ENCODE data around the gene ARHGEF18. TPM values are rescaled to one million over a fixed set of nuclear protein-coding genes. Genes with fewer than 3 reads are reported as not detected.

Gene ARHGEF18
- total RNA-seq, 2 experiments from 2014 or later, result 34.0 to 40.5 TPM

DNA sequence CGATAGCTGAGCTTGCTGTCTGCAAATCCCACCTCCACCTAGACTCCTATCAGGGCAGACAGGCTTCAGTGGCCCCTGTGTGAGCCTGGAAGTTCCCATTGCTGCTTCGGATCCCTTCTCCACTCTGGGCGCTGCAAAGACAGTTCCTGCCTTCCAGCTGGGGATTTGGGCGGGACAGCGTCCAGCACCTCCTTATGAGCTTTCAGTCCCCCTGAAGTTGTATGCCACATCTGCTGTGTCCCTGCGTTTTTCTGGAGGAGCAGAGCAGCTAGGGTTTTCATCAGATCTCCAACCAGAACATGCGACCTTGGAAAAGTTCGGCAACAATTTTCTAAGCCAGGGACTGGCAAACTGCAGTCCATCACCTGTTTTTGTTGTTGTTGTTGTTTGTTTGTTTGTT, 38.0 kb downstream of the ARHGEF18 start:
- H3K27me3 Mint-ChIP-seq (ENCODE audit: low read depth), result no peaks in the 10 kb centered on the region
- ATAC-seq (no peak), DNase-seq (no peak)
- CTCF ChIA-PET, result interaction anchor here (0.8 to 1.6 kb wide), 5 partner anchors 11 to 284 kb away, joined by 3 to 8 read pairs (median 4); partner anchors contain the start of gene ARHGEF18
- no peaks in the 10 kb centered on the region for H3K4me1 Mint-ChIP-seq (ENCODE audit: low read depth)
- H3K36me3 Mint-ChIP-seq (ENCODE audit: low read depth), result peaks cover 17% of the 10 kb centered on the region
- POLR2A ChIA-PET, result no interaction called here
- no peaks in the 10 kb centered on the region for H3K9me3 Mint-ChIP-seq (ENCODE audit: insufficient read depth)
- H3K27ac Mint-ChIP-seq, result no peak overlapping the region
- no peak overlapping the region for H3K4me3 Mint-ChIP-seq

GRCh38 chr19:7391218-7391670, 42.5 kb downstream of the ARHGEF18 start:
- peaks cover 9% of the 10 kb centered on the region for H3K4me1 Mint-ChIP-seq (ENCODE audit: low read depth)
- ChIA-PET CTCF (no interaction called here), POLR2A (no interaction called here)
- H3K27me3 Mint-ChIP-seq (ENCODE audit: low read depth), result no peaks in the 10 kb centered on the region
- no peak for ATAC-seq
- DNase-seq, result no peak
- peaks cover 16% of the 10 kb centered on the region for H3K36me3 Mint-ChIP-seq (ENCODE audit: low read depth)
- no peak overlapping the region for H3K27ac Mint-ChIP-seq
- no peaks in the 10 kb centered on the region for H3K9me3 Mint-ChIP-seq (ENCODE audit: insufficient read depth)
- no peak overlapping the region for H3K4me3 Mint-ChIP-seq

DNA sequence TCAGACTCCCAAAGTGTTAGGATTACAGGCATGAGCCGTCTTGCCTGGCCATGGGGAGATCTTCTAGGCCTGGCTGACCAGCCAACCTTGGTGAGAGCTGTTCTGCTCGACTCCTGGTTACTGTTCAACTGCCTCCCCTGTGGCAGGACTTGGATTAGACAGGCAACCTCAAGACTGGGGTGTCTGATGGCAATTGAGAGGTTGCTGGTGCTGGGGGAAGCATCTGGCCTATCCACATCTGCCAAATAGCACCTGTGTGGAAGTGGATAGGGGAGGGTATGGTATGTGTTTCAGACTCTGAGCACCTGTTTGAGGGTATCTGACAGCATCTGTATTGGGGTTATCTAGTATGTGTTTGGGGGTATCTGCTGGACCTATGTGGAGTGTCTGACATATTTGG, 44.7 kb downstream of the ARHGEF18 start:
- POLR2A ChIA-PET, result no interaction called here
- Mint-ChIP-seq H3K27me3 (ENCODE audit: low read depth) (no peaks in the 10 kb centered on the region), H3K36me3 (ENCODE audit: low read depth) (peaks cover 15% of the 10 kb centered on the region), H3K27ac (peak overlapping the region; percentile 2), H3K4me3 (peak overlapping the region; percentile 34), H3K9me3 (ENCODE audit: insufficient read depth) (no peaks in the 10 kb centered on the region), H3K4me1 (ENCODE audit: low read depth) (peaks cover 16% of the 10 kb centered on the region)
- ATAC-seq (no peak), DNase-seq (no peak)
- CTCF ChIA-PET, result interaction anchor here (1.1 kb wide), 1 partner anchor 14 kb away, joined by 3 read pairs; no protein-coding TSS in a partner anchor

- ChIA-PET POLR2A (interaction anchor here (0.5 to 1.7 kb wide), 3 partner anchors 9 to 295 kb away, joined by 3 read pairs; no protein-coding TSS in a partner anchor), CTCF (interaction anchor here (1.0 to 1.2 kb wide), 2 partner anchors 14 to 27 kb away, joined by 4 to 6 read pairs; no protein-coding TSS in a partner anchor)
- H3K27me3 Mint-ChIP-seq (ENCODE audit: low read depth), result no peaks in the 10 kb centered on the region
- peak overlapping the region; percentile 91 for H3K27ac Mint-ChIP-seq
- DNase-seq, result no peak
- H3K4me1 Mint-ChIP-seq (ENCODE audit: low read depth), result peaks cover 21% of the 10 kb centered on the region
- H3K9me3 Mint-ChIP-seq (ENCODE audit: insufficient read depth), result no peaks in the 10 kb centered on the region
- peaks cover 20% of the 10 kb centered on the region for H3K36me3 Mint-ChIP-seq (ENCODE audit: low read depth)
- H3K4me3 Mint-ChIP-seq, result peak overlapping the region; percentile 89
- ATAC-seq, result no peak
Observed at GRCh38 chr19:7393939-7394730, 45.4 kb downstream of the ARHGEF18 start.

GRCh38 chr19:7394731-7395359, 46.1 kb downstream of the ARHGEF18 start:
- DNase-seq (peak; percentile 92), ATAC-seq (peak; percentile 93)
- Mint-ChIP-seq H3K4me1 (ENCODE audit: low read depth) (peaks cover 22% of the 10 kb centered on the region), H3K27ac (peak overlapping the region; percentile 91), H3K4me3 (peak overlapping the region; percentile 89), H3K27me3 (ENCODE audit: low read depth) (no peaks in the 10 kb centered on the region), H3K36me3 (ENCODE audit: low read depth) (peaks cover 20% of the 10 kb centered on the region), H3K9me3 (ENCODE audit: insufficient read depth) (no peaks in the 10 kb centered on the region)
- CTCF ChIA-PET, result interaction anchor here (0.9 to 1.2 kb wide), 3 partner anchors 14 to 41 kb away, joined by 4 to 6 read pairs (median 5); no protein-coding TSS in a partner anchor
- POLR2A ChIA-PET, result interaction anchor here (0.5 to 1.7 kb wide), 3 partner anchors 8 to 296 kb away, joined by 3 read pairs; no protein-coding TSS in a partner anchor

DNA sequence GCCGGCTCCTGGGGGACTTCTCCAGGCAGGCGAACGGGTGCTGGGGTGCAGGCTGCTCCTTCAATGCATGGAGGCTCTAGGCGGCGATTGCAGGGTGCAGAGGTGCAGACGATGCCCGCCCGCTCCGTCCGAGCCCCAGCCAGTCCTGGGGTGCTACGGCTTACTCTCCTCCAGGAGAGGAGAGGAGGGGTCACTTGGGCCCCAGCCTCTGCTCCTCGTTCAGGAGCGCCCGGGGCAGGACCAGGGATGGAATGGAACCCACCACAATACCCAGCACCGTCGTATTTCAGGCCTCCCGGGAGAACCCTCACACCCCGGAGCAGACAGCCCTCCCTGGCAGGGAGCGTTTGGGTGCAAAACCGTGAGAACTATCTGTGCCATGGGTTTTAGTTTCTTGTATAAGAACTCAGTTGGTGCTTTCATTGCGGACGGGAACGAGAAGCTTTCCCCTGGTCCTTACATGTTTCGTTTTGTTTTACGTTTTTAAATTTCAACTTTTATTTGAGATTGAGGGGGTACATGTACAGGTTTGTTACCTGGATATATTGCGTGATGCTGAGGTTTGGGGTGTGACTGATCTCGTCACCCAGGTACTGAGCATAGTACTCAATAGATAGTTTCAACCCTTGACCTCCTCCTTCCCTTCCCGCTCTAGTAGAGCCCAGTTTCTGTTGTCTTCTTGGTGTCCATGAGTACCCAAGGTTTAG, 46.8 kb downstream of the ARHGEF18 start:
- Mint-ChIP-seq H3K9me3 (ENCODE audit: insufficient read depth) (no peaks in the 10 kb centered on the region), H3K27me3 (ENCODE audit: low read depth) (no peaks in the 10 kb centered on the region), H3K36me3 (ENCODE audit: low read depth) (peaks cover 22% of the 10 kb centered on the region), H3K4me3 (peak overlapping the region; percentile 89), H3K4me1 (ENCODE audit: low read depth) (peaks cover 22% of the 10 kb centered on the region), H3K27ac (peak overlapping the region; percentile 70)
- DNase-seq (no peak), ATAC-seq (peak; percentile 55)
- POLR2A ChIA-PET, result interaction anchor here (0.9 to 1.7 kb wide), 2 partner anchors 8 to 29 kb away, joined by 3 read pairs; no protein-coding TSS in a partner anchor
- CTCF ChIA-PET, result interaction anchor here (0.9 to 1.5 kb wide), 5 partner anchors 15 to 285 kb away, joined by 4 to 6 read pairs (median 4); partner anchors contain the start of genes ARHGEF18 and TRAPPC5

GRCh38 chr19:7397687-7398086, 49.0 kb downstream of the ARHGEF18 start:
- Mint-ChIP-seq H3K27me3 (ENCODE audit: low read depth) (no peaks in the 10 kb centered on the region), H3K9me3 (ENCODE audit: insufficient read depth) (no peaks in the 10 kb centered on the region), H3K36me3 (ENCODE audit: low read depth) (peaks cover 25% of the 10 kb centered on the region), H3K4me3 (no peak overlapping the region), H3K4me1 (ENCODE audit: low read depth) (peaks cover 22% of the 10 kb centered on the region), H3K27ac (no peak overlapping the region)
- ATAC-seq (no peak), DNase-seq (no peak)
- ChIA-PET POLR2A (interaction anchor here (1.0 kb wide), 1 partner anchor 9 kb away, joined by 3 read pairs; no protein-coding TSS in a partner anchor), CTCF (interaction anchor here (1.1 to 1.2 kb wide), 2 partner anchors 11 to 171 kb away, joined by 3 to 4 read pairs; no protein-coding TSS in a partner anchor)

Other genes with a start within 250 kb of the ARHGEF18 start
- 1 to 10 TPM in 1 of 2 experiments, under 1 TPM in 1; 0.42 to 1.1 TPM for gene INSR, start 54.5 kb upstream of the ARHGEF18 start, total RNA-seq
- gene PEX11G, start 140.1 kb downstream of the ARHGEF18 start, total RNA-seq, result 1 to 10 TPM in 1 of 2 experiments, under 1 TPM in 1; 0.99 to 1.5 TPM
- 1 to 10 TPM; 5.8 to 7.9 TPM for gene ZNF358, start 167.2 kb downstream of the ARHGEF18 start, total RNA-seq
- 10 to 100 TPM; 16.2 to 17.7 TPM for gene MCOLN1, start 173.7 kb downstream of the ARHGEF18 start, total RNA-seq
- gene PNPLA6, start 186.8 kb downstream of the ARHGEF18 start, total RNA-seq, result 100 to 1,000 TPM; 166 to 173 TPM
- under 1 TPM; 0.34 to 0.42 TPM for gene CAMSAP3, start 246.9 kb downstream of the ARHGEF18 start, total RNA-seq